Mesodermal cell (in vitro differentiated cells): ENCODE measurements around the gene SMOC2.

Source experiments
- H3K27ac ChIP-seq: 2 replicates; pipeline ENCODE4 v1.7.0; 2013; ENCODE audit warnings: mild to moderate bottlenecking, low read depth, low read length, moderate library complexity; ENCODE audit not compliant: severe bottlenecking
- H3K36me3 ChIP-seq: 2 replicates; pipeline ENCODE4 v1.7.1; 2013; ENCODE audit warnings: mild to moderate bottlenecking, low read length, moderate library complexity; ENCODE audit not compliant: control insufficient read depth, insufficient read depth
- H3K4me1 ChIP-seq: one replicate; pipeline ENCODE4 v1.7.1; 2013; ENCODE audit warnings: mild to moderate bottlenecking, low read length; ENCODE audit not compliant: insufficient read depth, control insufficient read depth, poor library complexity, severe bottlenecking
- H3K4me3 ChIP-seq: 2 replicates; pipeline ENCODE4 v1.7.0; 2013; ENCODE audit warnings: low read length, control low read depth, mild to moderate bottlenecking; ENCODE audit not compliant: insufficient read depth, poor library complexity, severe bottlenecking; ENCODE audit errors: extremely low read depth
- H3K9me3 ChIP-seq: 2 replicates; pipeline ENCODE4 v1.7.1; 2013; ENCODE audit warnings: mild to moderate bottlenecking, low read length, moderate library complexity; ENCODE audit not compliant: control insufficient read depth
- WGBS, 2 experiments: methylation state at CpG; one replicate each; pipeline ENCODE4 v1.1.5; 2013; ENCODE audit warnings: missing lambda C conversion rate in 2 of 2; ENCODE audit not compliant: insufficient coverage in 2 of 2; 5-methylcytosine and 5-hydroxymethylcytosine counted together

SMOC2 gene

DNA sequence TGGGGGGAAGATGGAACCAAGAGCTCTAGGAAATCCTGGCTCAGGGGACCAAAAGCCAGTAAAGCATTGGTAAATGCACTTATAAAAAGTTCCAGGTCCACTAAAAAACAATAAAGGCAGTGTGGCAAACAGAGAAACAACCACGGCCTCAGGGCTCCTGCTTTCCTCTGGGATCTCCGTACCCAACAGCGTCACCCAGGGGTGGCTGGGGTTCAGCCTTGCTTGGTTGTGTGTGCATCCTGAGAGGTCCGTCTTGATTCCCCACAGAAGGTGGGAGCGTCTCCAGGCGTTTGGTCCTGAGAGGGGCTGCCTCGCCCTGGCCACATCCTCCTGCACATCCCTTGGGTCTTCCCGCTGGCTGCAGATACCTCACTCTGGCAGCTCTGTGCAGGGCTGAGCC is 60.6 kb downstream of the SMOC2 start:
- Histone ChIP-seq H3K27ac (no peak overlapping the region), H3K9me3 (no peaks in the 10 kb centered on the region), H3K4me3 (no peak overlapping the region), H3K4me1 (no peaks in the 10 kb centered on the region), H3K36me3 (no peaks in the 10 kb centered on the region)
- WGBS, 2 experiments, result 87 to 91% methylated on average over 8 of the region's 8 CpGs

DNA sequence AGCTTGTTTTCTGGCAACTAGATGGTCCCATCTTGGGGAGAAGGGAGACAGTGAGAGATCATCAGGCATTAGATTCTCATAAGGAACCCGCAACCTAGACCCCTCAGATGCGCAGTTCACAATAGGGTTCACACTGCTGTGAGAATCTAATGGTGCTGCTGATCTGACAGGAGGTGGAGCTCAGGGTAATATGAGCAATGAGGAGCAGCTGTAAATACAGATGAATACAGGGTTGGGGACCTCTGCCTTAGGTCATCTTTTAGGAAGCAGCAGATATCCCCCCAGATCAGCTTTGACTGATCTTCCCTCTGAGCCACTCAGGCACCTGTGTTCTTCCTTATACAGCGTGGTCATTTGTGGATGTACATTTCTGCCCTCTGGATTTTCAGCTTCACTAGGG is 63.4 kb downstream of the SMOC2 start:
- Histone ChIP-seq H3K27ac (no peak overlapping the region), H3K4me3 (no peak overlapping the region), H3K9me3 (no peaks in the 10 kb centered on the region), H3K4me1 (no peaks in the 10 kb centered on the region), H3K36me3 (no peaks in the 10 kb centered on the region)
- WGBS, 2 experiments, result 89 to 94% methylated on average over 1 to 3 of the region's 3 CpGs

- Histone ChIP-seq H3K4me1 (no peaks in the 10 kb centered on the region), H3K36me3 (no peaks in the 10 kb centered on the region), H3K4me3 (no peak overlapping the region), H3K27ac (no peak overlapping the region), H3K9me3 (no peaks in the 10 kb centered on the region)
- no CpG with 5 or more reads among the region's 5 CpGs for WGBS, 2 experiments
Observed at GRCh38 chr6:168506460-168506859, 65.5 kb downstream of the SMOC2 start.

DNA sequence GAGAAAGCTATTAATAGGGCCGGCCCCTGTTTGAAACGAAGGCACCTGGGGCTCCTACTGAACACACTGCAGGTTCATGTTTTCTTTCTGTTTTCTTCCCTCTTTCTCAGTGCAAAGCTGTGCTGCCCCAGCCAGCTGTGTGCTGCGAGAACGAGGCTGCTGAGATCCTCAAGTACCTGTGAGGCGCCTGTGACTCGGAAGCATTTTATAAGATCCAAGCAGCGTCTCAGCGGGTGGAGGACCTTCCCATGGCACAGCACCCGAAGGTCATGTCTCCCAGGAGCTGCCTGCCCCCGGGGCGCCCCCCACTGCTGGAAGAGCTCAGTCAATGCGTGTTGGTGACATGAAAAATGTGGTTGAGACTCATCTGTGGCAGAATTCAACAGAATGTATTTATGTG is 66.3 kb downstream of the SMOC2 start:
- H3K4me3 ChIP-seq, result no peak overlapping the region
- no peaks in the 10 kb centered on the region for H3K4me1 ChIP-seq
- no peaks in the 10 kb centered on the region for H3K36me3 ChIP-seq
- no peaks in the 10 kb centered on the region for H3K9me3 ChIP-seq
- no peak overlapping the region for H3K27ac ChIP-seq
- WGBS, 2 experiments, result 85 to 87% methylated on average over 12 of the region's 12 CpGs

GRCh38 chr6:168507730-168508129 is 66.7 kb downstream of the SMOC2 start:
- no peak overlapping the region for H3K27ac ChIP-seq
- H3K9me3 ChIP-seq, result no peaks in the 10 kb centered on the region
- H3K36me3 ChIP-seq, result no peaks in the 10 kb centered on the region
- no peak overlapping the region for H3K4me3 ChIP-seq
- H3K4me1 ChIP-seq, result no peaks in the 10 kb centered on the region
- WGBS, 2 experiments, result 86 to 95% methylated on average over 7 to 8 of the region's 8 CpGs

GRCh38 chr6:168508903-168509302 is 67.9 kb downstream of the SMOC2 start:
- no peaks in the 10 kb centered on the region for H3K36me3 ChIP-seq
- H3K4me3 ChIP-seq, result no peak overlapping the region
- 88 to 93% methylated on average over 12 of the region's 12 CpGs for WGBS, 2 experiments
- H3K27ac ChIP-seq, result no peak overlapping the region
- no peaks in the 10 kb centered on the region for H3K9me3 ChIP-seq
- no peaks in the 10 kb centered on the region for H3K4me1 ChIP-seq

- Histone ChIP-seq H3K27ac (no peak overlapping the region), H3K36me3 (no peaks in the 10 kb centered on the region), H3K9me3 (no peaks in the 10 kb centered on the region), H3K4me3 (no peak overlapping the region), H3K4me1 (no peaks in the 10 kb centered on the region)
- whole genome bisulfite sequencing, 2 experiments, result 64 to 73% methylated on average over 7 to 8 of the region's 8 CpGs
Observed at GRCh38 chr6:168513766-168514165, 72.8 kb downstream of the SMOC2 start.

- Histone ChIP-seq H3K9me3 (no peaks in the 10 kb centered on the region), H3K4me1 (no peaks in the 10 kb centered on the region), H3K4me3 (no peak overlapping the region), H3K27ac (no peak overlapping the region), H3K36me3 (no peaks in the 10 kb centered on the region)
- 70 to 73% methylated on average over 8 of the region's 10 CpGs for whole genome bisulfite sequencing, 2 experiments
Observed at GRCh38 chr6:168514216-168514615, 73.2 kb downstream of the SMOC2 start.

DNA sequence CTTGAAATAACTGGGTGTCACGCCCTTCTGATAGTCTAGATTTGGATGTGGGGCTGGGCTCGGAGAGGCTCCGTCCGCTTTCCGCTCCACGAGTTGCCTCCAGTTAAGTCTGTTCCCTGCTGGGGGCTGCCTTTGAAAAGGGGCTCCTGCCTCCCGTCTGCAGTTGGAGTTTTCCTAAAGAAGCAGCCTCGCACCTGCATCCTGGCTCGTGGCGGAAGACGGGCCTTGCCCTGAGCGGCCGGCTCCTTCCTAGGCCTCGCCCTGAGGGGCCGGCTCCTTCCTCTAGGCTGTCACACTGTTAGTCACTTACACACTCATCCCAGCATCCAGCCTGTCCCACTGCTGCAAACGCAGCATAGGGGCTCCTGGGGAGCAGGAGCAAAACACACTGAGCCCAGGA is 74.4 kb downstream of the SMOC2 start:
- Histone ChIP-seq H3K9me3 (no peaks in the 10 kb centered on the region), H3K36me3 (no peaks in the 10 kb centered on the region), H3K4me3 (no peak overlapping the region), H3K27ac (no peak overlapping the region), H3K4me1 (no peaks in the 10 kb centered on the region)
- 49 to 63% methylated on average over 5 to 14 of the region's 16 CpGs for WGBS, 2 experiments

- Histone ChIP-seq H3K9me3 (no peaks in the 10 kb centered on the region), H3K36me3 (no peaks in the 10 kb centered on the region), H3K4me1 (no peaks in the 10 kb centered on the region), H3K4me3 (no peak overlapping the region), H3K27ac (no peak overlapping the region)
- WGBS, 2 experiments, result 89 to 92% methylated on average over 33 to 34 of the region's 37 CpGs
Observed at GRCh38 chr6:168516944-168517741, 76.2 kb downstream of the SMOC2 start.

DNA sequence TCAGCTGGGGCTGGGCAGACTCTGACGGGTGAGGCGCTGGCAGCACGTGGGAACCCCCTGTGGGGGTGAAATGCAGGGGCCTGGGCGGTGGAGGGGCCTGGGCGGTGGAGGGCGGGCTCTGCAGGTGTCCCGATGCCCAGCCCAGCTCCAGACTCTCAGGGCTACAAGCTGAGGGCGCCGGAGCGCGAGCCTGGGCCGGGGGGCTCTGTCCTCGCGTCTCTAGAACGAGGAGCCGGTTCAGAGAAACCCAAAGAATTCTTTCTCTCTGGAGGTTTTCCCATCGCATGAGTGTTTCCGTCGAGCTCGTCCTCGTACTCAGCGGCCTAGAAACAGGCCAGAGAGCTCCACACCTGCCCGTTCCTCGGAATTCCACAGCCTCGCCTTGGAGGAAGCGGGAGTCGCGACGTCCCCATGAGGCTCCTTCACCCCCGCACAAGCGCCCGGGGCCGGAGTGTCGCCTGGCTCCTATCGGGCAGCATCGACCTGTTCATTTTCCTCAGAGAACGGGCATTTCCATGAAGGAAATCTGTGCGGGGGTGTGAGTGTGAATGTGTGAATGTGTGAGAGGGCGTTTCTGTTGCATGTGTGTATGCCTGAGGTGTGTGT is 76.9 kb downstream of the SMOC2 start:
- H3K36me3 ChIP-seq, result no peaks in the 10 kb centered on the region
- no peak overlapping the region for H3K27ac ChIP-seq
- WGBS, 2 experiments, result 88 to 92% methylated on average over 38 to 39 of the region's 39 CpGs
- H3K4me3 ChIP-seq, result no peak overlapping the region
- no peaks in the 10 kb centered on the region for H3K4me1 ChIP-seq
- H3K9me3 ChIP-seq, result no peaks in the 10 kb centered on the region
